ENCODE data around the gene CD82. TPM values are rescaled to one million over a fixed set of nuclear protein-coding genes. Genes with fewer than 3 reads are reported as not detected.
"Not testable (repeated sequence)": the region's sequence is repeated elsewhere in the genome, so short reads cannot be mapped to it uniquely, and the experiment has no call there.

The CD82 gene
- total RNA-seq, 1 donor from 2014 or later, result 16.1 TPM

DNA sequence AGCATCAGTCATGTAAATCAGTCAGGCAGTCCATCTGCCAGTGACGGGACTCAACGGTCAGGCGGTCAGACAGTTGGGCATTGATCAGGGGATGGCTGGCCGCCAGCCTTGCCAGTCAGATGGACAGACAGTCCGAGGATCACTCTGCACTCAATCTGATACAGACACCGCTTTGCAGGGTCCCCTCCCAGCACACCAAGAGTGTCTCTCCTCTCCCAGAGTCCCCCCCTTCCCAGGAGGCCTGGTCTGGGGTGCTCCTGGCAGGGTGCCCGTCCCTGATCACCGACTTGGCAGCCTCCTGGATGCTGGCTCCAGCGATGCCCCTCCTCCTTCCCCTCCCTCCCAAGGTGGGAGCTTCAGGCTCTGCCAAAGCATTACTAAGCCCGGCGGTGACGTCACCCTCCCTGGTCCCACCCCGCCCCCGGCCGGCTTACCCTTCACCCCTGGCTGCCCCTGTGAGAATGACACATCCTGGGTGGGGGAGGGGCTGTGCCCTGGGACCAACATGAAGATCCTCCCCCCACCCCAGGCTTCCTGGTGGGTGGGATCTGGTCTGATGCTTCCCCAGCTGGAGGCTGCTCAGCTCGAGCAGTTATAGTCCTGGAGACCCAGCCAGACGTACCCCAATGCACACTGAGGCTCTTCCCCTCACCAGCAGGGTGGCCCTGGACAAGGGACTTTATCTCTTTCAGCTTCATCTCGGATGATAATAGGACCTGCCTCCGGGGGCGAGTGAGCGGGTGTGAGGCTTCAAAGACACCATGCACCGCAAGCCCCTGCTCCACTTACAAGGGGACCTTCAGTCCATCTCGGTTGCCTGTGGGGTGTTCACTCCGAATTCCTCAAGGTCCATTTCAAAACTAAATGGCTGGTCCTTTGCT lies 69.2 kb downstream of the CD82 start:
- no peak overlapping the region for H3K27ac Mint-ChIP-seq (ENCODE audit: unreplicated experiment)
- no peak overlapping the region for H3K4me3 Mint-ChIP-seq (ENCODE audit: unreplicated experiment)
- H3K9me3 Mint-ChIP-seq (ENCODE audit: unreplicated experiment), result no peaks in the 10 kb centered on the region

GRCh38 chr11:44637487-44637886 lies 72.0 kb downstream of the CD82 start:
- Mint-ChIP-seq H3K27ac (ENCODE audit: unreplicated experiment) (no peak overlapping the region), H3K36me3 (ENCODE audit: low read depth, unreplicated experiment) (peaks cover 3% of the 10 kb centered on the region), H3K4me1 (ENCODE audit: unreplicated experiment) (peaks cover 16% of the 10 kb centered on the region), H3K4me3 (ENCODE audit: unreplicated experiment) (no peak overlapping the region), H3K27me3 (ENCODE audit: unreplicated experiment) (peaks cover 4% of the 10 kb centered on the region), H3K9me3 (ENCODE audit: unreplicated experiment) (no peaks in the 10 kb centered on the region)
- no peak for DNase-seq (ENCODE audit: low spot score)
- TF ChIP-seq, protein P1, sequence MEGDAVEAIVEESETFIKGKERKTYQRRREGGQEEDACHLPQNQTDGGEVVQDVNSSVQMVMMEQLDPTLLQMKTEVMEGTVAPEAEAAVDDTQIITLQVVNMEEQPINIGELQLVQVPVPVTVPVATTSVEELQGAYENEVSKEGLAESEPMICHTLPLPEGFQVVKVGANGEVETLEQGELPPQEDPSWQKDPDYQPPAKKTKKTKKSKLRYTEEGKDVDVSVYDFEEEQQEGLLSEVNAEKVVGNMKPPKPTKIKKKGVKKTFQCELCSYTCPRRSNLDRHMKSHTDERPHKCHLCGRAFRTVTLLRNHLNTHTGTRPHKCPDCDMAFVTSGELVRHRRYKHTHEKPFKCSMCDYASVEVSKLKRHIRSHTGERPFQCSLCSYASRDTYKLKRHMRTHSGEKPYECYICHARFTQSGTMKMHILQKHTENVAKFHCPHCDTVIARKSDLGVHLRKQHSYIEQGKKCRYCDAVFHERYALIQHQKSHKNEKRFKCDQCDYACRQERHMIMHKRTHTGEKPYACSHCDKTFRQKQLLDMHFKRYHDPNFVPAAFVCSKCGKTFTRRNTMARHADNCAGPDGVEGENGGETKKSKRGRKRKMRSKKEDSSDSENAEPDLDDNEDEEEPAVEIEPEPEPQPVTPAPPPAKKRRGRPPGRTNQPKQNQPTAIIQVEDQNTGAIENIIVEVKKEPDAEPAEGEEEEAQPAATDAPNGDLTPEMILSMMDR (IDR thresholded peaks at IDR 0.05; ENCODE audit: unreplicated experiment), result no peak

More for the DNA sequence above, 69.2 kb downstream of the CD82 start:
- no peak for DNase-seq (ENCODE audit: low spot score)
- H3K4me1 Mint-ChIP-seq (ENCODE audit: unreplicated experiment), result peaks cover 31% of the 10 kb centered on the region
- TF ChIP-seq, protein P1 (IDR thresholded peaks at IDR 0.05; ENCODE audit: unreplicated experiment), result no peak
- peaks cover 3% of the 10 kb centered on the region for H3K36me3 Mint-ChIP-seq (ENCODE audit: low read depth, unreplicated experiment)
- peaks cover 10% of the 10 kb centered on the region for H3K27me3 Mint-ChIP-seq (ENCODE audit: unreplicated experiment)

GRCh38 chr11:44638032-44638431 lies 72.6 kb downstream of the CD82 start:
- TF ChIP-seq, protein P1 (IDR thresholded peaks at IDR 0.05; ENCODE audit: unreplicated experiment), result no peak
- H3K27me3 Mint-ChIP-seq (ENCODE audit: unreplicated experiment), result peaks cover 4% of the 10 kb centered on the region
- H3K9me3 Mint-ChIP-seq (ENCODE audit: unreplicated experiment), result no peaks in the 10 kb centered on the region
- H3K36me3 Mint-ChIP-seq (ENCODE audit: low read depth, unreplicated experiment), result peaks cover 3% of the 10 kb centered on the region
- no peak for DNase-seq (ENCODE audit: low spot score)
- H3K4me3 Mint-ChIP-seq (ENCODE audit: unreplicated experiment), result no peak overlapping the region
- H3K4me1 Mint-ChIP-seq (ENCODE audit: unreplicated experiment), result peaks cover 12% of the 10 kb centered on the region
- H3K27ac Mint-ChIP-seq (ENCODE audit: unreplicated experiment), result no peak overlapping the region

DNA sequence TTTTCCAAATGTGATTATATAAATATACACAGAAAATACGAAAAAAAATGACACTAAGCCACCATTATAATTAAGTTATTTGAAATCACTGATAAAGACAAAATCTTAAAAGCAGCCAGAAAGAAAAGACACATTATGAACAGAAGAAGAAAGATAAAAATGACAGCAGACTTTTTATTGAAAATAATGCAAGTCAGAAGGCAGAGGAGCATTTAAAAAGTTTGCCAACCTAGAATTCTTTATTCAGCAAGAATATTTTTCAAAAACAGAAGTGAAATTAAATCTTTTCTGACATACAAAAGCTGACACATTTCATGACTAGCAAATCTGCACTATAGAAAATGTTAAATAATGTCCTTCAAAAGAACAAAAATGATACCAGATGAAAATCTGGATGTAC lies 77.8 kb downstream of the CD82 start:
- Mint-ChIP-seq H3K36me3 (ENCODE audit: low read depth, unreplicated experiment) (no peaks in the 10 kb centered on the region), H3K9me3 (ENCODE audit: unreplicated experiment) (no peaks in the 10 kb centered on the region), H3K4me1 (ENCODE audit: unreplicated experiment) (no peaks in the 10 kb centered on the region), H3K27me3 (ENCODE audit: unreplicated experiment) (no peaks in the 10 kb centered on the region), H3K4me3 (ENCODE audit: unreplicated experiment) (no peak overlapping the region), H3K27ac (ENCODE audit: unreplicated experiment) (no peak overlapping the region)
- TF ChIP-seq, protein P1 (IDR thresholded peaks at IDR 0.05; ENCODE audit: unreplicated experiment), result no peak
- DNase-seq (ENCODE audit: low spot score), result no peak

DNA sequence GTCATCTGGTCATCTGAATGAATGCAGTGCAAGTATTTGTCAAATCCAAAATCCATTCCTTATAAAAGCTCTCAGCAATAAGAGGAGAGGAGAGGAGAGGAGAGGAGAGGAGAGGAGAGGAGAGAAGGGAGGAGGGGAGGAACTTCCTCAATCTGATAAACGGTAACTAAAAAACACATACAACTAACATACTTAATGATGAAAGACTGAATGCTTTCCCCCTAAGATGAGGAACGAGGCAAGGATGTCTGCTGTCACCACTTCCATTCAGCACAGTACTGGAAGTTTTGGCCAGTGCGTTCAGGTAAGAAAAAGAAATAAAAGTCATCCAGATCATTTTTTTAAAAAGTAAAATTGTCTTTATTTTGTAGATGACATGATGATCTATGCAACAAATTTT lies 80.4 kb downstream of the CD82 start:
- H3K4me1 Mint-ChIP-seq (ENCODE audit: unreplicated experiment), result no peaks in the 10 kb centered on the region
- no peak overlapping the region for H3K27ac Mint-ChIP-seq (ENCODE audit: unreplicated experiment)
- DNase-seq (ENCODE audit: low spot score), result no peak
- H3K9me3 Mint-ChIP-seq (ENCODE audit: unreplicated experiment), result no peaks in the 10 kb centered on the region
- no peak overlapping the region for H3K4me3 Mint-ChIP-seq (ENCODE audit: unreplicated experiment)
- H3K27me3 Mint-ChIP-seq (ENCODE audit: unreplicated experiment), result no peaks in the 10 kb centered on the region
- no peaks in the 10 kb centered on the region for H3K36me3 Mint-ChIP-seq (ENCODE audit: low read depth, unreplicated experiment)
- TF ChIP-seq, protein P1 (IDR thresholded peaks at IDR 0.05; ENCODE audit: unreplicated experiment), result no peak

DNA sequence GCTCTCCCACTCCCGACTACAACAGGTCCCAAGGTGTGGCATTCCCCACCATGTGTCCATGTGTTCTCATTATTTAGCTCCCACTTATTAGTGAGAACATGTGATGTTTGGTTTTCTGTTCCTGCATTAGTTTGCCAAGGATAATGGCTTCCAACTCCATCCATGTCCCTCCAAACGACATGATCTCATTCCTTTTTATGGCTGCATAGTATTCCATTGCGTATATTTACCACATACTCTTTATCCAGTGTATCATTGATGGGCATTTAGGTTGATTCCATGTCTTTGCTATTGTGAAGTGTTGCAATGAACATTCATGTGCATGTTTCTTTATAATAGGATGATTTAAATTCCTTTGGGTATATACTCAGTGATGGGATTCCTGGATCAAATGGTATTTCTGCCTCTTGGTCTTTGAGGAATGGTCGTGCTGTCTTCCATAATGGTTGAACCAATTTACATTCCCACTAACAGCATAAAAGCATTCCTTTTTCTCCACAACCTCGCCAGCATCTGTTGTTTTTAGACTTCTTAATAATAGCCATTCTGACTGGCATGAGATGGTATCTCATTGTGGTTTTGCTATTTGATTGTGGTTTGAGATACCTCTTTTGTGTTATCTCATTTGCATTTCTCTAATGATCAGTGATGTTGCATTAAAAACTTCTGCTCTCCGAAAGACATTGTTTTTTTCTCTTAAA lies 81.9 kb downstream of the CD82 start:
- H3K4me1 Mint-ChIP-seq (ENCODE audit: unreplicated experiment), result peaks cover 13% of the 10 kb centered on the region
- not testable (repeated sequence) for H3K36me3 Mint-ChIP-seq (ENCODE audit: low read depth, unreplicated experiment); H3K27ac Mint-ChIP-seq (ENCODE audit: unreplicated experiment); H3K4me3 Mint-ChIP-seq (ENCODE audit: unreplicated experiment); DNase-seq (ENCODE audit: low spot score); H3K9me3 Mint-ChIP-seq (ENCODE audit: unreplicated experiment); H3K27me3 Mint-ChIP-seq (ENCODE audit: unreplicated experiment)
